GM12891 (cell line): ENCODE results near the gene RNU11.

Experiments
- PAX5 ChIP-seq: IDR thresholded peaks from 2 replicates; pipeline ENCODE4 v1.6.1; 2011; ENCODE audit warnings: low read length, moderate library complexity, mild to moderate bottlenecking; ENCODE audit not compliant: insufficient read depth, severe bottlenecking
- POLR2A ChIP-seq: IDR thresholded peaks from 2 replicates; pipeline ENCODE4 v1.6.1; 2011; ENCODE audit warnings: low read depth, low read length, control low read depth
- POLR2AphosphoS5 ChIP-seq: IDR thresholded peaks from 2 replicates; pipeline ENCODE4 v1.6.1; 2011; ENCODE audit warnings: low read depth, low read length, control low read depth
- POU2F2 ChIP-seq: IDR thresholded peaks from 2 replicates; pipeline ENCODE4 v1.6.1; 2011; ENCODE audit warnings: low read depth, mild to moderate bottlenecking, control low read depth, low read length, moderate library complexity
- TAF1 ChIP-seq: IDR thresholded peaks from 2 replicates; pipeline ENCODE4 v1.6.1; 2011; ENCODE audit warnings: low read depth, low read length, control low read depth

GRCh38 chr1:28613175-28613574 is 35.2 kb upstream of the RNU11 start:
- no peak for TF ChIP-seq TAF1
- no peak for TF ChIP-seq POLR2A
- TF ChIP-seq POLR2AphosphoS5: no peak
- no peak for TF ChIP-seq PAX5
- TF ChIP-seq POU2F2: no peak
